GM23338 (cell line): ENCODE measurements around the gene PPM1E.

Experiments used
- EZH2 ChIP-seq: fragments of 200-600 bp; sonication (generic); IDR thresholded peaks from one replicate; pipeline ENCODE4 v1.8.0; 2017; ENCODE audit warnings: antibody characterized with exemption, mild to moderate bottlenecking, low read depth; ENCODE audit not compliant: unreplicated experiment
- POLR2AphosphoS5 ChIP-seq: IDR thresholded peaks from 2 replicates; pipeline ENCODE4 v1.6.1; 2016; ENCODE audit warnings: antibody characterized with exemption, low read depth
- REST ChIP-seq: IDR thresholded peaks from one replicate; pipeline ENCODE4 v1.6.1; 2018; ENCODE audit warnings: antibody characterized with exemption; ENCODE audit not compliant: unreplicated experiment
- TF ChIP-seq, protein P1 (sequence below), 2 experiments: fragments of 200-600 bp in 1 of 2; sonication (generic) in 1 of 2; conservative IDR thresholded peaks; 2 replicates each; pipeline versions ENCODE4 v1.5.1 to v1.6.1; 2016 to 2017; ENCODE audit warnings: antibody characterized with exemption in 2 of 2, low read depth in 2 of 2, mild to moderate bottlenecking in 2 of 2, moderate library complexity in 1 of 2

GRCh38 chr17:58756246-58757161 is 850 bp downstream of the PPM1E start:
- TF ChIP-seq, protein P1, sequence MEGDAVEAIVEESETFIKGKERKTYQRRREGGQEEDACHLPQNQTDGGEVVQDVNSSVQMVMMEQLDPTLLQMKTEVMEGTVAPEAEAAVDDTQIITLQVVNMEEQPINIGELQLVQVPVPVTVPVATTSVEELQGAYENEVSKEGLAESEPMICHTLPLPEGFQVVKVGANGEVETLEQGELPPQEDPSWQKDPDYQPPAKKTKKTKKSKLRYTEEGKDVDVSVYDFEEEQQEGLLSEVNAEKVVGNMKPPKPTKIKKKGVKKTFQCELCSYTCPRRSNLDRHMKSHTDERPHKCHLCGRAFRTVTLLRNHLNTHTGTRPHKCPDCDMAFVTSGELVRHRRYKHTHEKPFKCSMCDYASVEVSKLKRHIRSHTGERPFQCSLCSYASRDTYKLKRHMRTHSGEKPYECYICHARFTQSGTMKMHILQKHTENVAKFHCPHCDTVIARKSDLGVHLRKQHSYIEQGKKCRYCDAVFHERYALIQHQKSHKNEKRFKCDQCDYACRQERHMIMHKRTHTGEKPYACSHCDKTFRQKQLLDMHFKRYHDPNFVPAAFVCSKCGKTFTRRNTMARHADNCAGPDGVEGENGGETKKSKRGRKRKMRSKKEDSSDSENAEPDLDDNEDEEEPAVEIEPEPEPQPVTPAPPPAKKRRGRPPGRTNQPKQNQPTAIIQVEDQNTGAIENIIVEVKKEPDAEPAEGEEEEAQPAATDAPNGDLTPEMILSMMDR (conservative IDR thresholded peaks at IDR 0.05; ENCODE audit: low read depth in 2 of 2): no peak
- TF ChIP-seq REST: no peak
- TF ChIP-seq EZH2: peak; percentile 17
- no peak for TF ChIP-seq POLR2AphosphoS5
